Left lung (tissue), 10 donors: ENCODE data around the gene PIP4P1. TPM values are rescaled to one million over a fixed set of nuclear protein-coding genes. Genes with fewer than 3 reads are reported as not detected.

Experiments
- ATAC-seq: fragments of 200-7000 bp; cut with Tn5 transposase; one replicate; pipeline ENCODE4 v1.9.1; 2020; ENCODE audit warnings: moderate library complexity
- DNase-seq, 4 donors: peaks; one replicate each; pipeline ENCODE4 v3.0.0-alpha.2; 2013 to 2020
- H3K27ac ChIP-seq, 2 donors: fragments of 200-600 bp; sonication (generic) in 1 of 2; one replicate each; pipeline versions ENCODE4 v1.5.0 to v1.8.0; 2020 to 2021
- H3K27me3 ChIP-seq, 2 donors: fragments of 200-600 bp; sonication (generic) in 1 of 2; one replicate each; pipeline versions ENCODE4 v1.5.0 to v1.8.0; 2020 to 2021
- H3K36me3 ChIP-seq, 2 donors: fragments of 200-600 bp; sonication (generic) in 1 of 2; one replicate each; pipeline versions ENCODE4 v1.5.0 to v1.8.0; 2020 to 2021
- H3K4me1 ChIP-seq, 2 donors: fragments of 200-600 bp; one replicate each; pipeline ENCODE4 v1.8.0; 2021
- H3K4me3 ChIP-seq, 2 donors: fragments of 200-600 bp; sonication (generic) in 1 of 2; one replicate each; pipeline versions ENCODE4 v1.5.0 to v1.8.0; 2020 to 2021; ENCODE audit warnings: mild to moderate bottlenecking in 1 of 2
- H3K9me3 ChIP-seq, 2 donors: fragments of 200-600 bp; sonication (generic) in 1 of 2; one replicate each; pipeline versions ENCODE4 v1.5.0 to v1.8.0; 2020 to 2021
- CTCF ChIP-seq, 2 donors: fragments of 200-600 bp; sonication (generic) in 1 of 2; IDR thresholded peaks; one replicate each; pipeline versions ENCODE4 v1.5.0 to v1.8.0; 2021; ENCODE audit warnings: antibody characterized with exemption in 2 of 2
- intact Hi-C, 2 donors: fragments of 100-400 bp; cut with DNase I; formaldehyde crosslinking; loops; one replicate each; pipeline versions ENCODE4 v1.11.2 to v1.14.2; 2022
- polyA plus RNA-seq, 6 donors: library from polyadenylated mRNA; unstranded; fragments of 120-200 nt; gene quantifications; one replicate each; pipeline ENCODE4 v1.2.1, GENCODE V29; 2013; ENCODE audit not compliant: insufficient read length in 6 of 6
- total RNA-seq, 2 donors: library from RNA; stranded (reverse); fragmentation: NEBNext Ultra II Directional; extraction: Animal tissue kit (Norgen Biotek cat#: 25700); gene quantifications; one replicate each; pipeline ENCODE4 v1.2.1, GENCODE V29; 2021
- donor health status: DM: no; HTN: yes; CAD: no.
- donor health status: DM: no; HTN: no; CAD: no.

PIP4P1 gene
- total and polyA plus RNA-seq, 8 donors, result 24.9 to 40.3 (median 29.3) TPM

- H3K27me3 ChIP-seq, result no peaks in the 10 kb centered on the region
- no peaks in the 10 kb centered on the region for H3K36me3 ChIP-seq
- intact Hi-C loops, result no loop called here
- no peak for TF ChIP-seq CTCF (IDR thresholded peaks at IDR 0.05)
- no peak for DNase-seq
- H3K9me3 ChIP-seq, result no peaks in the 10 kb centered on the region
- peak overlapping the region in 1 of 2 donors; percentile 87 for H3K27ac ChIP-seq
- peaks cover 7 to 20% of the 10 kb centered on the region in 2 donors for H3K4me1 ChIP-seq
- ATAC-seq, result no peak
- H3K4me3 ChIP-seq, result peak overlapping the region in 1 of 2 donors; percentile 18
Measured at GRCh38 chr14:20428010-20428365, 33.2 kb downstream of the PIP4P1 start.

- Histone ChIP-seq H3K27ac (peak overlapping the region; percentile 48 to 87), H3K36me3 (no peaks in the 10 kb centered on the region), H3K4me1 (peaks cover 7 to 20% of the 10 kb centered on the region in 2 donors), H3K4me3 (peak overlapping the region in 1 of 2 donors; percentile 18), H3K27me3 (no peaks in the 10 kb centered on the region), H3K9me3 (no peaks in the 10 kb centered on the region)
- TF ChIP-seq CTCF (IDR thresholded peaks at IDR 0.05), result no peak
- ATAC-seq (peak; percentile 73), DNase-seq (no peak)
- intact Hi-C loops, result no loop called here
Measured at GRCh38 chr14:20427231-20428009, 33.8 kb downstream of the PIP4P1 start.

GRCh38 chr14:20424851-20425250 is 36.4 kb downstream of the PIP4P1 start:
- H3K27ac ChIP-seq, result no peak overlapping the region
- no peaks in the 10 kb centered on the region for H3K27me3 ChIP-seq
- TF ChIP-seq CTCF (IDR thresholded peaks at IDR 0.05), result no peak
- H3K36me3 ChIP-seq, result no peaks in the 10 kb centered on the region
- H3K9me3 ChIP-seq, result no peaks in the 10 kb centered on the region
- DNase-seq (no peak), ATAC-seq (no peak)
- intact Hi-C loops, result no loop called here
- no peak overlapping the region for H3K4me3 ChIP-seq
- H3K4me1 ChIP-seq, result peaks cover 0 to 20% of the 10 kb centered on the region in 2 donors

GRCh38 chr14:20422886-20423285 is 38.3 kb downstream of the PIP4P1 start:
- Histone ChIP-seq H3K4me3 (no peak overlapping the region), H3K9me3 (no peaks in the 10 kb centered on the region), H3K27me3 (no peaks in the 10 kb centered on the region), H3K27ac (no peak overlapping the region), H3K4me1 (peaks cover 0 to 8% of the 10 kb centered on the region in 2 donors), H3K36me3 (no peaks in the 10 kb centered on the region)
- ATAC-seq (no peak), DNase-seq (no peak)
- no peak for TF ChIP-seq CTCF (IDR thresholded peaks at IDR 0.05)
- intact Hi-C loops, result no loop called here

GRCh38 chr14:20421267-20421666 is 40.0 kb downstream of the PIP4P1 start:
- Histone ChIP-seq H3K4me3 (no peak overlapping the region), H3K27ac (no peak overlapping the region), H3K4me1 (no peaks in the 10 kb centered on the region), H3K9me3 (no peaks in the 10 kb centered on the region), H3K36me3 (no peaks in the 10 kb centered on the region), H3K27me3 (no peaks in the 10 kb centered on the region)
- intact Hi-C loops, result no loop called here
- no peak for ATAC-seq
- DNase-seq, result no peak
- no peak for TF ChIP-seq CTCF (IDR thresholded peaks at IDR 0.05)
